Measurements from ENCODE around the gene TUBGCP6.

Gene TUBGCP6

GRCh38 chr22:50246242-50247175 is 1.7 kb upstream of the TUBGCP6 start:
- Histone ChIP-seq H3K36me3 (ENCODE audit: insufficient read depth, low read length) (no peaks in the 10 kb centered on the region), H3K79me2 (ENCODE audit: insufficient read depth, low read length) (peaks cover 56% of the 10 kb centered on the region), H3K9me2 (replicated peaks; ENCODE audit: low read depth, low read length) (no peaks in the 10 kb centered on the region), H2AFZ (ENCODE audit: low read length) (no peak overlapping the region), H4K20me1 (ENCODE audit: insufficient read depth, low read length, poor library complexity, severe bottlenecking) (peaks cover 38% of the 10 kb centered on the region), H3K27me3 (ENCODE audit: insufficient read depth, low read length, poor library complexity, severe bottlenecking) (no peaks in the 10 kb centered on the region), H3F3A (ENCODE audit: low read depth) (no peaks in the 10 kb centered on the region), H3K9me3 (ENCODE audit: insufficient read depth, low read depth, low read length) (no peaks in the 10 kb centered on the region), H3K4me1 (ENCODE audit: insufficient read depth, low read length, poor library complexity, severe bottlenecking) (peaks cover 35% of the 10 kb centered on the region), H3K9ac (ENCODE audit: low read depth, low read length, poor library complexity, severe bottlenecking) (peak overlapping the region; percentile 80), H3K4me3 (ENCODE audit: low read length, poor library complexity, severe bottlenecking) (peak overlapping the region; percentile 93), H3K4me2 (ENCODE audit: low read depth, low read length, poor library complexity, severe bottlenecking) (peak overlapping the region; percentile 93)
- no peak for TF ChIP-seq EZH2phosphoT487 (IDR thresholded peaks at IDR 0.05; ENCODE audit: borderline replicate concordance)
- no peak; the same call in 1 of the 2 replicates for TF ChIP-seq CTCF (conservative IDR thresholded peaks at IDR 0.05; ENCODE audit: low read length)

GRCh38 chr22:50245214-50246072 is 620 bp upstream of the TUBGCP6 start:
- peak overlapping the region; percentile 80 for H3K9ac ChIP-seq (ENCODE audit: low read depth, low read length, poor library complexity, severe bottlenecking)
- no peaks in the 10 kb centered on the region for H3K9me2 ChIP-seq (replicated peaks; ENCODE audit: low read depth, low read length)
- H3K27me3 ChIP-seq (ENCODE audit: insufficient read depth, low read length, poor library complexity, severe bottlenecking) = no peaks in the 10 kb centered on the region
- H3K36me3 ChIP-seq (ENCODE audit: insufficient read depth, low read length) = no peaks in the 10 kb centered on the region
- no peaks in the 10 kb centered on the region for H3F3A ChIP-seq (ENCODE audit: low read depth)
- TF ChIP-seq EZH2phosphoT487 (IDR thresholded peaks at IDR 0.05; ENCODE audit: borderline replicate concordance) = no peak
- TF ChIP-seq CTCF (conservative IDR thresholded peaks at IDR 0.05; ENCODE audit: low read length) = no peak
- H4K20me1 ChIP-seq (ENCODE audit: insufficient read depth, low read length, poor library complexity, severe bottlenecking) = peaks cover 37% of the 10 kb centered on the region
- H3K79me2 ChIP-seq (ENCODE audit: insufficient read depth, low read length) = peaks cover 66% of the 10 kb centered on the region
- H3K4me2 ChIP-seq (ENCODE audit: low read depth, low read length, poor library complexity, severe bottlenecking) = peak overlapping the region; percentile 93
- peaks cover 38% of the 10 kb centered on the region for H3K4me1 ChIP-seq (ENCODE audit: insufficient read depth, low read length, poor library complexity, severe bottlenecking)
- H2AFZ ChIP-seq (ENCODE audit: low read length) = peak overlapping the region; percentile 89
- peak overlapping the region; percentile 93 for H3K4me3 ChIP-seq (ENCODE audit: low read length, poor library complexity, severe bottlenecking)
- H3K9me3 ChIP-seq (ENCODE audit: insufficient read depth, low read depth, low read length) = no peaks in the 10 kb centered on the region

GRCh38 chr22:50243685-50244419 is 971 bp downstream of the TUBGCP6 start:
- Histone ChIP-seq H3F3A (ENCODE audit: low read depth) (no peaks in the 10 kb centered on the region), H3K79me2 (ENCODE audit: insufficient read depth, low read length) (peaks cover 68% of the 10 kb centered on the region), H3K9me2 (replicated peaks; ENCODE audit: low read depth, low read length) (no peaks in the 10 kb centered on the region), H3K27me3 (ENCODE audit: insufficient read depth, low read length, poor library complexity, severe bottlenecking) (no peaks in the 10 kb centered on the region), H3K4me3 (ENCODE audit: low read length, poor library complexity, severe bottlenecking) (peak overlapping the region; percentile 93), H4K20me1 (ENCODE audit: insufficient read depth, low read length, poor library complexity, severe bottlenecking) (peaks cover 25% of the 10 kb centered on the region), H3K36me3 (ENCODE audit: insufficient read depth, low read length) (no peaks in the 10 kb centered on the region), H3K9ac (ENCODE audit: low read depth, low read length, poor library complexity, severe bottlenecking) (peak overlapping the region; percentile 80), H3K4me2 (ENCODE audit: low read depth, low read length, poor library complexity, severe bottlenecking) (peak overlapping the region; percentile 93), H2AFZ (ENCODE audit: low read length) (no peak overlapping the region), H3K9me3 (ENCODE audit: insufficient read depth, low read depth, low read length) (no peaks in the 10 kb centered on the region), H3K4me1 (ENCODE audit: insufficient read depth, low read length, poor library complexity, severe bottlenecking) (peaks cover 28% of the 10 kb centered on the region)
- TF ChIP-seq CTCF (conservative IDR thresholded peaks at IDR 0.05; ENCODE audit: low read length) (no peak), EZH2phosphoT487 (IDR thresholded peaks at IDR 0.05; ENCODE audit: borderline replicate concordance) (no peak)
